Immature natural killer cell (primary cell): ENCODE measurements around the gene BZW2. TPM values are rescaled to one million over a fixed set of nuclear protein-coding genes. Genes with fewer than 3 reads are reported as not detected.
"Not testable (repeated sequence)": the region's sequence is repeated elsewhere in the genome, so short reads cannot be mapped to it uniquely, and the experiment has no call there.

Source experiments
- DNase-seq, 3 donors: peaks; one replicate each; pipeline ENCODE4 v3.0.0; 2022; ENCODE audit warnings: mixed read lengths in 1 of 3
- H3K27ac Mint-ChIP-seq, 6 donors: one replicate each; pipeline ENCODE4 v1.8.0; 2020; ENCODE audit warnings: mixed read lengths in 6 of 6, mild to moderate bottlenecking in 5 of 6, inconsistent platforms in 4 of 6, moderate library complexity in 3 of 6
- H3K27me3 Mint-ChIP-seq, 3 donors: one replicate each; pipeline ENCODE4 v1.8.0; 2020 to 2021; ENCODE audit warnings: low read depth in 3 of 3, mild to moderate bottlenecking in 3 of 3, mixed read lengths in 3 of 3, moderate library complexity in 3 of 3, inconsistent platforms in 1 of 3
- H3K36me3 Mint-ChIP-seq, 3 donors: one replicate each; pipeline ENCODE4 v1.8.0; 2020; ENCODE audit warnings: mixed read lengths in 3 of 3, inconsistent platforms in 2 of 3, mild to moderate bottlenecking in 2 of 3
- H3K4me1 Mint-ChIP-seq, 2 donors: one replicate each; pipeline ENCODE4 v1.8.0; 2020; ENCODE audit warnings: inconsistent platforms in 2 of 2, mild to moderate bottlenecking in 2 of 2, mixed read lengths in 2 of 2, moderate library complexity in 1 of 2
- H3K4me3 Mint-ChIP-seq, 5 donors: one replicate each; pipeline ENCODE4 v1.8.0; 2020; ENCODE audit warnings: mild to moderate bottlenecking in 5 of 5, mixed read lengths in 5 of 5, inconsistent platforms in 3 of 5, moderate library complexity in 3 of 5
- H3K9me3 Mint-ChIP-seq, 6 donors: one replicate each; pipeline ENCODE4 v1.8.0; 2020; ENCODE audit warnings: mild to moderate bottlenecking in 6 of 6, mixed read lengths in 6 of 6, inconsistent platforms in 4 of 6, moderate library complexity in 3 of 6
- polyA plus RNA-seq, 3 donors: library from polyadenylated mRNA; unstranded; fragments of 300-500 nt; fragmentation: Illumina TruSeq; gene quantifications; one replicate each; pipeline ENCODE4 v1.2.3, GENCODE V29; 2021

The BZW2 gene
- polyA plus RNA-seq, 3 donors from 2014 or later, result 35.8 to 47.8 (median 41.2) TPM

DNA sequence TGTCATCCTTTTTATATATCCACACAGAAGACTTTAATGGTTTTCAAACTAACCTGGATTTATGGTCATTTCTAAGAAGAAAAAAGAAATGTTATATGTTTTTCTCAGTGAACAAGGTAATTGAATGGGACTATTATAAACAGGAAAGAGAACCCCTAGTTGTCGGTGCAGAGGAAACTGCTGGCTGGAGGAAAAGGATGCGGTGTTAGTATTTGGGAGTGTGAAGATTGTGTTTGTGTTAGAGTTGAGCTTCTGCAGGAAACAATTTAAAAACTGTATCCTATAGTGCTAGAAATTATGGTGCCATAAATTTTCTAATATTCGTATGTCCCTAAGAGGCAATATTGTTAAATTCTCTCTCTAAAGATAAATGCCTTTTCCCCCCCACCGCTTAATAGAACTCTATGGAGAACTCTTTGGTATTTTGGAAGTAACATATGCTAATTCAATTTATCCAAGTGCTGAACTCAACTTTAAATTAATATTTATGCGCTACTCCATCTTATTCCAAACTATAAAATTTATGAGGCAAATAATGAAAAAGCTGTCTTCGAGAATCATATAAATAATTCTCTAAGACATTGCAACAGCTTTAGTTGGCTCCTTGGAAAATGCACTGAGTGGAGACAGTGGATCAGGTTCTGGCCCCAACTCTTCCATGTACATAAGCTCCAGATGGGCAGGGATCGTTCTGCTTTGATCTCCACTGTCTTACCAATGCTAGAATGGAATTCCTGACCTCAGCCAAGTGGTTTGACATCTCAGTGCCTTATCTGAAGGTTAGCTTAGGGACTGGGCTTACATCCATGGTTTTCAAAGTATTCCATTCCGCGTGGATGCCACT is 5.6 kb downstream of the BZW2 start:
- Mint-ChIP-seq H3K4me1 (peaks cover 41 to 58% of the 10 kb centered on the region in 2 donors), H3K27me3 (peaks cover 0 to 3% (median 0%) of the 10 kb centered on the region in 3 donors), H3K4me3 (peak overlapping the region in 3 of 5 donors; percentile 1 to 40 (median 4)), H3K36me3 (peaks cover 0 to 4% (median 3%) of the 10 kb centered on the region in 3 donors), H3K27ac (no peak overlapping the region), H3K9me3 (no peaks in the 10 kb centered on the region)
- DNase-seq, result no peak

DNA sequence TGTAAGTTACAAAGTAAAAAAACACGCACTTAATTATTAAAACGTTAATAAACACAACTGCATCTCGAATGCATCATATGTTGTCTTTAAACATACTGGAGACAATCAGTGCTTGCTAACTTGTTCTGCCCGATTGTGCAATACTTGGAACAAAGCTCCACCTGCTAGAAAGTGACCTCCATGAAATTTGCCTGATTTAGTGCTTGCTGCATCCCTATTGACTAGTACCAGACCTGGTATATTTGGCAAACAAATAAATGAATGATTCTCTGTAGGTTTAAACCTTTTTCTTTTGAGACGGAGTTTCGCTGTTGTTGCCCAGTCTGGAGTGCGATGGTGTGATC is 6.2 kb downstream of the BZW2 start:
- no peak overlapping the region for H3K4me3 Mint-ChIP-seq
- H3K9me3 Mint-ChIP-seq, result no peaks in the 10 kb centered on the region
- no peaks in the 10 kb centered on the region for H3K27me3 Mint-ChIP-seq
- peaks cover 37 to 57% of the 10 kb centered on the region in 2 donors for H3K4me1 Mint-ChIP-seq
- no peak overlapping the region for H3K27ac Mint-ChIP-seq
- DNase-seq, result no peak
- H3K36me3 Mint-ChIP-seq, result peaks cover 0 to 4% (median 3%) of the 10 kb centered on the region in 3 donors

DNA sequence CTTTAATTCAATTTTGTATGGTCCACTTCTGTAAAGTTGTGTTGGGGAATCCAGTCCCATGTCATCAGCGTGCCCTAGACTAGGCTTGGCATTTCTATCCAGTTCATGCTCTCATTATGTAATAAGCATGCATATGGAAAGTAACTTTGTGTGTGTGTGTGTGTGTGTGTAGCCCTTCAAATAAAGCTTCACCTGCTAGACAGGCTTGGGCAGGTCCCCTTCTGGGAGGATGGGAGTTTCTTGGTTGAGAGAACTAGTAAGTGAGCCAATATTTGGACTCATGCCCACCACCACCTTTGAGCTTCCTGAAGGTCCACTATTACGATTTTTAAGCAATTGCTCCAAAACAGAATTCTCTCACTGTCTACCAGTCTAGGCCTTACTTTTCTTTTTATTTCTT is 6.9 kb downstream of the BZW2 start:
- Mint-ChIP-seq H3K4me1 (peaks cover 34 to 54% of the 10 kb centered on the region in 2 donors), H3K27ac (no peak overlapping the region), H3K36me3 (peaks cover 0 to 6% (median 3%) of the 10 kb centered on the region in 3 donors), H3K27me3 (no peaks in the 10 kb centered on the region), H3K9me3 (no peaks in the 10 kb centered on the region), H3K4me3 (no peak overlapping the region)
- no peak for DNase-seq

GRCh38 chr7:16655394-16655793 is 9.4 kb downstream of the BZW2 start:
- H3K4me1 Mint-ChIP-seq, result peaks cover 29 to 37% of the 10 kb centered on the region in 2 donors
- no peak overlapping the region for H3K27ac Mint-ChIP-seq
- no peak overlapping the region for H3K4me3 Mint-ChIP-seq

GRCh38 chr7:16656141-16656540 is 10.2 kb downstream of the BZW2 start:
- Mint-ChIP-seq H3K27me3 (no peaks in the 10 kb centered on the region), H3K27ac (no peak overlapping the region), H3K4me1 (peaks cover 27 to 34% of the 10 kb centered on the region in 2 donors), H3K9me3 (no peaks in the 10 kb centered on the region), H3K4me3 (no peak overlapping the region), H3K36me3 (peaks cover 0 to 8% (median 3%) of the 10 kb centered on the region in 3 donors)
- DNase-seq, result no peak

More at GRCh38 chr7:16655394-16655793, 9.4 kb downstream of the BZW2 start:
- Mint-ChIP-seq H3K27me3 (no peaks in the 10 kb centered on the region), H3K36me3 (peaks cover 0 to 8% (median 3%) of the 10 kb centered on the region in 3 donors), H3K9me3 (no peaks in the 10 kb centered on the region)
- no peak for DNase-seq

DNA sequence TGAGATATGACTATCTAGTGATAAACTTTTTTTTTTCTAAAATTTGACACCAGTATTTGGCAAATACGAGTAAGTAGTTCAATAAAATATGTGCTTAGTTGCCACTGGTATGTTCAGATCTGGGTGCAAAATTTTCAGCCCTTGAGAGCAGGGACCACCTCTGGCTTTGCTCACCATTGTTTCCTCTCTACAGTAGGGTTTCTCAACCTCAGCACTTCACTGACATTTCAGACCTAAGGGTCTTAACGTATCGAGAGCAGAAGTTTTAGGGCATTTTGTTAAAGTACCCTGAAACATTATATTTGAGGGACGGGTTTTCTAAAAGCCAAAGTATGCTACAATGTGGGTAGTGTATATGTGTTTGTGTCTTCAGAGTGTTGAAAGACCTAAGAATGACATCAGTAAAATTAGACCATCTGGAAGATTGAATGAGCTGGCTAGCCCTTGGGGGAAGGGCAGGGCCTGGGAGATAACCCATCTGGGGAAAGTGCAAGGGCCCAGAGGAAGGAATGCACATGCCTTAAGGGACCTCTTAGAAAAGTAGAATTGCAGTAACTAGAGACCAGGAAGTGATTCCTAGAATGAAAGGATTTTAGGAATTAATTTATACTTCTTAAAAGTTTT is 11.8 kb downstream of the BZW2 start:
- Mint-ChIP-seq H3K27me3 (no peaks in the 10 kb centered on the region), H3K27ac (no peak overlapping the region), H3K36me3 (peaks cover 0 to 8% (median 3%) of the 10 kb centered on the region in 3 donors), H3K4me1 (peaks cover 15 to 31% of the 10 kb centered on the region in 2 donors), H3K4me3 (no peak overlapping the region), H3K9me3 (no peaks in the 10 kb centered on the region)
- no peak for DNase-seq

- peaks cover 12 to 25% of the 10 kb centered on the region in 2 donors for H3K4me1 Mint-ChIP-seq
- H3K27ac Mint-ChIP-seq, H3K27me3 Mint-ChIP-seq, H3K36me3 Mint-ChIP-seq, H3K4me3 Mint-ChIP-seq, DNase-seq, H3K9me3 Mint-ChIP-seq: not testable (repeated sequence)
These were observed 14.0 kb downstream of the BZW2 start for GRCh38 chr7:16659854-16660497.

DNA sequence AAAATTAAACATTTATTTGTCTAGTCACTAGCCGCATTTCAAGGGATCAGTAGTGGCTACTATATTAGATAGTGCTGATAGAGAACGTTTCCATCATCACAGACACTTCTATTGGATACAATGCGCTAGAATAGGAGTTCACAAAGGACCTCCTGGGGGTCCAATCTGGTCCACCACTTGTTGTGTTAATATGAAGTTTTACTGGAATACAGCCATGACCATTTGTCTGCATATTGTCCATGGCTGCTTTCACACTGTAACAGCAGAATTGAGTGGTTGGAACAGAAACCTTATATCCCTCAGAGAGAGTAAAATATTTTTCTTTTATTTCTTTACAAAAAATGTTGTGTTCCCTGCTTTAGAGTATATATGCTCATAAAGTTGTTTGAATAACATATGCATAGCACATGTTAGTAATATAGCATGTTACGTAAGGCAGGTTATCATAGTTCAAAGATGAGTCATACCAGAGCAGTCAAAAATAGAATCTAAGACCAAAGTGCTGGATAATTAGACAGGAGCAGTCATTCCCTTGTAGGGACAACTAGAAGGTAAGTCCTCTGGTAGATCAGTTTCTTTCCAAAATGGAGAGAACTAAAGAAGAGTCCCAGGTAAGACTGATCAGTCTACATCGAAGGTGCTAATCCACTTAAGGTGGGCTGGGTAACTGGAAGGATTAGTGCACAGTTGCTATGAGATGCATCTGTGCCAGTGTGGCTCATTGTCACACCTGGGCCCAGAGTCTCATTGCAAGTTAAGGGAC is 14.9 kb downstream of the BZW2 start:
- no peak for DNase-seq
- Mint-ChIP-seq H3K36me3 (peaks cover 0 to 4% (median 3%) of the 10 kb centered on the region in 3 donors), H3K4me3 (no peak overlapping the region), H3K27me3 (no peaks in the 10 kb centered on the region), H3K27ac (no peak overlapping the region), H3K9me3 (no peaks in the 10 kb centered on the region), H3K4me1 (peaks cover 11 to 25% of the 10 kb centered on the region in 2 donors)

DNA sequence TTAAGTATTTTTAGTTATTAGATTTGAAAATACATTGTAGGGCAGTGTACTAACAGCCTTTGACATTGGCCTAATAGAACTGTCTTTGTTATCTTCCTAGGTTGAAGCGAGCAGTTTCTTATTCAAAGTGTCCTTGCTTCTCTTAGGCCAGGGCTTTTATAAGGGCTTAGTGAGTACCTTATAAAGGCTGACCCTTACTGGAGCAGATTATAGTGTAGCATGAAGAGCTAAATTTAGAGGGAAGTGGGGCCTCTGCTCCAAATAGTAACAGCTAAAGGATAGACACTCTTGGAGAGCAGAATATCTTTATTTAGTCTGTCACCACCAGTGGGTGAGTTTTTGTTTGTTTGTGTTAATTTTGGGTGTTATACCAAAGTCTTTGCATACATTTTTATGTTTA is 15.9 kb downstream of the BZW2 start:
- Mint-ChIP-seq H3K36me3 (peaks cover 0 to 4% (median 3%) of the 10 kb centered on the region in 3 donors), H3K27ac (no peak overlapping the region), H3K27me3 (no peaks in the 10 kb centered on the region), H3K4me1 (peaks cover 9 to 20% of the 10 kb centered on the region in 2 donors), H3K9me3 (no peaks in the 10 kb centered on the region), H3K4me3 (no peak overlapping the region)
- no peak for DNase-seq

DNA sequence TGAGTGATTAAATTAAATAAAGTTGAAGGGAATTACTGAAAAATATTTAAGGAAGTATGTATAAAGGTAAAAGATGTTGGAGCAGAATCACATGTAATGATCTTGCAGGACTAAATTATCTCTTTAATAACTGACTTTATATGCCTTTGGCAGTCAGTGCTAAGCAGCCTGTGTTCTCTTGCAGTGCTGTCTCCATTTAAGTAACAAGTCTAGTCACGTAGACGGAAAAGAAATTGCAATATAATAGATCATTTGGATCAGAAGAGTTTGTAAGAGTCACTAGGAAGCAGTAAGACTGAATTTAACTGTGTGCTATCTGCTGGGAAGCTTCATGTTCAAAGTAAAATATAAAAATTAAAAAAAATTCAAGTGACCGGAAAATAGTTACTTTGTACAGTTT is 21.4 kb downstream of the BZW2 start:
- H3K36me3 Mint-ChIP-seq, result peaks cover 8 to 24% (median 17%) of the 10 kb centered on the region in 3 donors

GRCh38 chr7:16668049-16668858 is 22.3 kb downstream of the BZW2 start:
- no peak overlapping the region for H3K4me3 Mint-ChIP-seq
- H3K9me3 Mint-ChIP-seq, result peaks cover 0 to 2% (median 0%) of the 10 kb centered on the region in 6 donors
- H3K27me3 Mint-ChIP-seq, result no peaks in the 10 kb centered on the region
- peaks cover 12 to 24% (median 21%) of the 10 kb centered on the region in 3 donors for H3K36me3 Mint-ChIP-seq
- no peak for DNase-seq
- peaks cover 2 to 10% of the 10 kb centered on the region in 2 donors for H3K4me1 Mint-ChIP-seq
- peak overlapping the region in 1 of 6 donors; percentile 40 for H3K27ac Mint-ChIP-seq

More for the DNA sequence above, 21.4 kb downstream of the BZW2 start:
- H3K27me3 Mint-ChIP-seq, result no peaks in the 10 kb centered on the region
- H3K4me3 Mint-ChIP-seq, result no peak overlapping the region
- H3K9me3 Mint-ChIP-seq, result no peaks in the 10 kb centered on the region
- no peak overlapping the region for H3K27ac Mint-ChIP-seq
- peaks cover 2 to 15% of the 10 kb centered on the region in 2 donors for H3K4me1 Mint-ChIP-seq
- no peak for DNase-seq

DNA sequence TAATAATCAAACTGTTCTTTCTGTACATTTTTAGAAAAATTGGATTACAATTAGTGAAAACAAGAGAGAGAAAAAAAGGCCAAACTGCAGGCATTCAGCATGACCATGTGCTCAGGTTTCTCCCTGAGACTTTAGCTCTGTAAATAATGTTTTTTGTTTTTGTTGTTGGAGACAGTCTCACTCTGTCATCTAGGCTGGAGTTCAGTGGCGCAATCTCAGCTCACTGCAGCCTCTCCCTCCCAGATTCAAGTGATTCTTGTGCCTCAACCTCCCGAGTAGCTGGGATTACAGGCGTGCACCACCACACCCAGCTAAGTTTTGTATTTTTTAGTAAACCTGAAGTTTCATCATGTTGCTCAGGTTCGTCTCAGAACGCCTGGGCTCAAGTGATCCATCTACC is 23.0 kb downstream of the BZW2 start:
- H3K9me3 Mint-ChIP-seq, result peaks cover 0 to 2% (median 0%) of the 10 kb centered on the region in 6 donors
- H3K36me3 Mint-ChIP-seq, result peaks cover 12 to 24% (median 21%) of the 10 kb centered on the region in 3 donors

GRCh38 chr7:16669581-16669980 is 23.6 kb downstream of the BZW2 start:
- Mint-ChIP-seq H3K4me1 (peaks cover 2 to 10% of the 10 kb centered on the region in 2 donors), H3K27ac (no peak overlapping the region), H3K9me3 (peaks cover 0 to 2% (median 0%) of the 10 kb centered on the region in 6 donors), H3K36me3 (peaks cover 12 to 24% (median 21%) of the 10 kb centered on the region in 3 donors), H3K27me3 (no peaks in the 10 kb centered on the region), H3K4me3 (no peak overlapping the region)
- DNase-seq, result no peak

More for the DNA sequence above, 23.0 kb downstream of the BZW2 start:
- DNase-seq, result no peak
- Mint-ChIP-seq H3K27me3 (no peaks in the 10 kb centered on the region), H3K4me1 (peaks cover 2 to 10% of the 10 kb centered on the region in 2 donors), H3K27ac (peak overlapping the region in 2 of 6 donors; percentile 17 to 35), H3K4me3 (no peak overlapping the region)
